GM12878 (cell line): Measurements from ENCODE around the gene COL4A1. TPM values are rescaled to one million over a fixed set of nuclear protein-coding genes. Genes with fewer than 3 reads are reported as not detected.

ENCODE experiments used
- ATAC-seq: fragments of 200-7000 bp; cut with Tn5 transposase; 3 replicates; pipeline ENCODE4 v1.9.1; 2020; ENCODE audit warnings: mild to moderate bottlenecking, moderate library complexity
- BruUV-seq: library from RNA; stranded (reverse); fragments of 400-500 nt; replicated peaks from 2 replicates; lab custom pipeline; 2021; lab: Mats Ljungman, UMichigan
- CTCF ChIA-PET: fragments of 300-600 bp; sonication (Branson Sonifier 250); formaldehyde crosslinking; extraction: SDS; loops from one replicate; lab custom pipeline; 2021; ENCODE audit warnings: inconsistent platforms; lab: Yijun Ruan, JAX
- POLR2A ChIA-PET: fragments of 350-600 bp; formaldehyde crosslinking; extraction: SDS; loops from one replicate; lab custom pipeline; 2021; ENCODE audit warnings: inconsistent platforms; lab: Charles Lee
- RAD21 ChIA-PET: fragments of 300-600 bp; sonication (Branson Sonifier 250); formaldehyde crosslinking; loops from one replicate; lab custom pipeline; 2023; ENCODE audit warnings: antibody characterized with exemption; ENCODE audit not compliant: unreplicated experiment; lab: Charles Lee
- SMC1A ChIA-PET: fragments of 300-600 bp; sonication (Branson Sonifier 250); formaldehyde crosslinking; loops from one replicate; lab custom pipeline; 2023; ENCODE audit not compliant: unreplicated experiment, uncharacterized antibody; lab: Charles Lee
- DNase-seq: peaks from one replicate; pipeline ENCODE4 v3.0.0-alpha.2; 2011; ENCODE audit warnings: low read depth, low spot score
- FAIRE-seq: peaks from 3 replicates; lab custom pipeline; 2011; peaks lifted over from hg19 to GRCh38; lab: Jason Lieb, UNC
- H2AFZ ChIP-seq: 2 replicates; pipeline ENCODE4 v1.6.0; 2011; ENCODE audit warnings: low read depth, low read length, control low read depth; ENCODE audit not compliant: control insufficient read depth
- H3K27ac ChIP-seq: 2 replicates; pipeline ENCODE4 v1.5.1; 2011; ENCODE audit warnings: control low read depth; ENCODE audit not compliant: control insufficient read depth, insufficient read depth
- H3K27me3 ChIP-seq, 2 experiments: replicated peaks in 1 of 2; 2 replicates each; pipeline versions ENCODE4 v1.6.0 to v1.6.1; 2011; ENCODE audit warnings: low read length in 1 of 2; ENCODE audit not compliant: control insufficient read depth in 2 of 2, insufficient read depth in 2 of 2
- H3K36me3 ChIP-seq, 2 experiments: 2 replicates each; pipeline ENCODE4 v1.5.1; 2011; ENCODE audit warnings: low read length in 1 of 2; ENCODE audit not compliant: control insufficient read depth in 2 of 2, insufficient read depth in 2 of 2
- H3K4me1 ChIP-seq: 2 replicates; pipeline ENCODE4 v1.6.1; 2011; ENCODE audit warnings: mild to moderate bottlenecking, low read length, moderate library complexity, mixed read lengths; ENCODE audit not compliant: control insufficient read depth, insufficient read depth
- H3K4me2 ChIP-seq: 2 replicates; pipeline ENCODE4 v1.6.0; 2011; ENCODE audit warnings: control low read depth; ENCODE audit not compliant: control insufficient read depth, insufficient read depth
- H3K4me3 ChIP-seq: fragments of 200-600 bp; sonication (generic); 2 replicates; pipeline ENCODE4 v1.5.1; 2016
- H3K79me2 ChIP-seq: 2 replicates; pipeline ENCODE4 v1.6.0; 2011; ENCODE audit warnings: low read length; ENCODE audit not compliant: control insufficient read depth, insufficient read depth
- H3K9ac ChIP-seq: 2 replicates; pipeline ENCODE4 v1.8.0; 2011; ENCODE audit warnings: low read length, control low read depth, mixed read lengths; ENCODE audit not compliant: control insufficient read depth, insufficient read depth
- H3K9me3 ChIP-seq: replicated peaks from 3 replicates; pipeline ENCODE4 v1.5.1; 2011; ENCODE audit warnings: mild to moderate bottlenecking, low read length; ENCODE audit not compliant: control insufficient read depth, insufficient read depth
- H4K20me1 ChIP-seq: 2 replicates; pipeline ENCODE4 v1.6.0; 2011; ENCODE audit not compliant: control insufficient read depth, insufficient read depth
- BCLAF1 ChIP-seq: fragments of 450-650 bp; IDR thresholded peaks from 2 replicates; pipeline ENCODE4 v1.6.1; 2017; ENCODE audit warnings: antibody characterized with exemption, mild to moderate bottlenecking, moderate library complexity
- CBX3 ChIP-seq: fragments of 200-600 bp; sonication (generic); IDR thresholded peaks from 2 replicates; pipeline ENCODE4 v1.6.1; 2016; ENCODE audit warnings: low read depth, borderline replicate concordance
- FOXM1 ChIP-seq: IDR thresholded peaks from 2 replicates; pipeline ENCODE4 v1.6.1; 2012; ENCODE audit warnings: low read depth, mild to moderate bottlenecking, inconsistent platforms, low read length, moderate library complexity
- GATAD2B ChIP-seq: fragments of 450-650 bp; conservative IDR thresholded peaks from 2 replicates; pipeline ENCODE4 v1.6.1; 2017; ENCODE audit warnings: low read depth, mild to moderate bottlenecking, moderate library complexity
- JUND ChIP-seq: IDR thresholded peaks from 2 replicates; pipeline ENCODE4 v1.6.1; 2012; ENCODE audit warnings: low read depth, mild to moderate bottlenecking, low read length, improper control_type of control experiment, moderate library complexity
- KLF5 ChIP-seq: fragments of 450-650 bp; IDR thresholded peaks from 2 replicates; pipeline ENCODE4 v1.6.1; 2014; ENCODE audit warnings: mild to moderate bottlenecking; ENCODE audit not compliant: partially characterized antibody
- NFYB ChIP-seq: IDR thresholded peaks from 2 replicates; pipeline ENCODE4 v1.6.1; 2011; ENCODE audit warnings: low read depth, mild to moderate bottlenecking, low read length, improper control_type of control experiment, moderate library complexity; ENCODE audit not compliant: insufficient read depth
- POLR2AphosphoS5 ChIP-seq: IDR thresholded peaks from 2 replicates; pipeline ENCODE4 v1.6.1; 2011; ENCODE audit warnings: mild to moderate bottlenecking, low read length, inconsistent platforms
- SMARCA5 ChIP-seq: fragments of 450-650 bp; IDR thresholded peaks from 2 replicates; pipeline ENCODE4 v1.6.1; 2017; ENCODE audit warnings: mild to moderate bottlenecking
- TBL1XR1 ChIP-seq: IDR thresholded peaks from 2 replicates; pipeline ENCODE4 v1.6.1; 2012; ENCODE audit warnings: low read depth, low read length, improper control_type of control experiment
- TCF3 ChIP-seq: IDR thresholded peaks from 2 replicates; pipeline ENCODE4 v1.6.1; 2012; ENCODE audit warnings: low read depth, mild to moderate bottlenecking, low read length, borderline replicate concordance; ENCODE audit not compliant: insufficient read depth
- ZBTB11 ChIP-seq: fragments of 450-650 bp; formaldehyde crosslinking; IDR thresholded peaks from 2 replicates; pipeline ENCODE4 v1.5.0; 2022; ENCODE audit warnings: mild to moderate bottlenecking, missing genetic modification characterization
- WGBS: methylation state at CpG from one replicate; pipeline ENCODE4 v1.1.6; 2016; ENCODE audit warnings: low lambda C conversion rate; ENCODE audit not compliant: insufficient replicate concordance, insufficient coverage; ENCODE audit errors: missing lambda C conversion rate; 5-methylcytosine and 5-hydroxymethylcytosine counted together
- in situ Hi-C: fragments of 300-500 bp; cut with MboI; formaldehyde crosslinking; loops from 9 replicates; pipeline ENCODE4 v1.14.3; 2018; ENCODE audit warnings: mixed read lengths
- intact Hi-C: fragments of 100-400 bp; cut with micrococcal nuclease; formaldehyde crosslinking; loops from one replicate; pipeline ENCODE4 v1.14.2; 2022; ENCODE audit not compliant: unreplicated experiment
- polyA plus RNA-seq, 11 experiments: library from polyadenylated mRNA; depleted of rRNA in 4 of 11; unstranded in 6 of 11; stranded (reverse) in 5 of 11; fragments of >200 nt; fragmentation: Nextera tagmentation in 4 of 11; fragmentation: Illumina TruSeq in 1 of 11; extraction: Ambion mirVana in 4 of 11; extraction: Trizol in 1 of 11; gene quantifications; 1 replicate in 1 of 11; 2 replicates in 10 of 11; pipeline versions ENCODE4 v1.2.1 to v1.2.3, GENCODE V29; 2011 to 2016; ENCODE audit warnings: inconsistent platforms in 2 of 11, missing spikeins in 2 of 11, low read depth in 1 of 11
- total RNA-seq, 4 experiments: library from RNA; depleted of rRNA in 3 of 4; stranded (reverse); fragments of >200 nt in 3 of 4; fragmentation: Illumina TruSeq in 1 of 4; extraction: Trizol in 1 of 4; gene quantifications; 2 replicates each; pipeline versions ENCODE4 v1.2.1 to v1.2.3, GENCODE V29; 2013 to 2021
- TF ChIP-seq, protein P1 (sequence below): fragments of 450-650 bp; IDR thresholded peaks from 2 replicates; pipeline ENCODE4 v1.6.1; 2017; ENCODE audit warnings: mild to moderate bottlenecking, low read depth, inconsistent platforms; ENCODE audit not compliant: poor library complexity, severe bottlenecking
- TF ChIP-seq, protein P2 (sequence below): IDR thresholded peaks from 2 replicates; pipeline ENCODE4 v1.6.1; 2011; ENCODE audit warnings: borderline replicate concordance, low read depth, mild to moderate bottlenecking, moderate library complexity, low read length; ENCODE audit not compliant: insufficient read depth, poor library complexity, severe bottlenecking

The COL4A1 gene
- total and polyA plus RNA-seq, 10 of the 15 experiments (the other 5 are each of a cell fraction or from before 2014, with no cell fraction given): 0.07 to 0.31 (median 0.13) TPM; not detected in 6

GRCh38 chr13:110134801-110135200 is 172.2 kb downstream of the COL4A1 start:
- Histone ChIP-seq H3K36me3 (no peaks in the 10 kb centered on the region), H3K27ac (no peak overlapping the region), H3K9ac (no peak overlapping the region), H3K27me3 (no peaks in the 10 kb centered on the region), H3K4me1 (peaks cover 9% of the 10 kb centered on the region; the same call in 1 of the 2 replicates), H3K9me3 (no peaks in the 10 kb centered on the region), H3K79me2 (no peaks in the 10 kb centered on the region), H3K4me2 (no peak overlapping the region), H3K4me3 (no peak overlapping the region), H4K20me1 (0 out of 2 replicates have a peak, but pooled peaks cover 2% of the 10 kb centered on the region), H2AFZ (no peak overlapping the region)
- ChIA-PET SMC1A (interaction anchor here (0.8 to 5.8 kb wide), 3 partner anchors 12 to 1173 kb away, joined by 3 to 51 read pairs (median 3); no protein-coding TSS in a partner anchor), POLR2A (no interaction called here), RAD21 (interaction anchor here (1.1 to 3.1 kb wide), 2 partner anchors 11 to 13 kb away, joined by 3 to 17 read pairs; no protein-coding TSS in a partner anchor), CTCF (interaction anchor here (1.1 to 3.4 kb wide), 2 partner anchors 15 to 19 kb away, joined by 3 to 26 read pairs; no protein-coding TSS in a partner anchor)
- no TSS peak for BruUV-seq
- no peak for FAIRE-seq
- WGBS: 52% methylated on average over 8 of the region's 8 CpGs
- no peak for ATAC-seq
- no peak for DNase-seq
- in situ Hi-C loops (no loop called here), intact Hi-C loops (loop anchor here (5.0 to 10.0 kb wide), 2 partner anchors 430 to 972 kb away; partner anchors contain the start of gene RAB20)
- TF ChIP-seq SMARCA5 (no peak), KLF5 (no peak), JUND (no peak), POLR2AphosphoS5 (no peak), FOXM1 (no peak), CBX3 (no peak), TCF3 (no peak), GATAD2B (no peak), BCLAF1 (no peak), NFYB (no peak), TBL1XR1 (no peak), ZBTB11 (no peak)
- TF ChIP-seq, protein P1, sequence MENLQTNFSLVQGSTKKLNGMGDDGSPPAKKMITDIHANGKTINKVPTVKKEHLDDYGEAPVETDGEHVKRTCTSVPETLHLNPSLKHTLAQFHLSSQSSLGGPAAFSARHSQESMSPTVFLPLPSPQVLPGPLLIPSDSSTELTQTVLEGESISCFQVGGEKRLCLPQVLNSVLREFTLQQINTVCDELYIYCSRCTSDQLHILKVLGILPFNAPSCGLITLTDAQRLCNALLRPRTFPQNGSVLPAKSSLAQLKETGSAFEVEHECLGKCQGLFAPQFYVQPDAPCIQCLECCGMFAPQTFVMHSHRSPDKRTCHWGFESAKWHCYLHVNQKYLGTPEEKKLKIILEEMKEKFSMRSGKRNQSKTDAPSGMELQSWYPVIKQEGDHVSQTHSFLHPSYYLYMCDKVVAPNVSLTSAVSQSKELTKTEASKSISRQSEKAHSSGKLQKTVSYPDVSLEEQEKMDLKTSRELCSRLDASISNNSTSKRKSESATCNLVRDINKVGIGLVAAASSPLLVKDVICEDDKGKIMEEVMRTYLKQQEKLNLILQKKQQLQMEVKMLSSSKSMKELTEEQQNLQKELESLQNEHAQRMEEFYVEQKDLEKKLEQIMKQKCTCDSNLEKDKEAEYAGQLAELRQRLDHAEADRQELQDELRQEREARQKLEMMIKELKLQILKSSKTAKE: no peak
- TF ChIP-seq, protein P2, sequence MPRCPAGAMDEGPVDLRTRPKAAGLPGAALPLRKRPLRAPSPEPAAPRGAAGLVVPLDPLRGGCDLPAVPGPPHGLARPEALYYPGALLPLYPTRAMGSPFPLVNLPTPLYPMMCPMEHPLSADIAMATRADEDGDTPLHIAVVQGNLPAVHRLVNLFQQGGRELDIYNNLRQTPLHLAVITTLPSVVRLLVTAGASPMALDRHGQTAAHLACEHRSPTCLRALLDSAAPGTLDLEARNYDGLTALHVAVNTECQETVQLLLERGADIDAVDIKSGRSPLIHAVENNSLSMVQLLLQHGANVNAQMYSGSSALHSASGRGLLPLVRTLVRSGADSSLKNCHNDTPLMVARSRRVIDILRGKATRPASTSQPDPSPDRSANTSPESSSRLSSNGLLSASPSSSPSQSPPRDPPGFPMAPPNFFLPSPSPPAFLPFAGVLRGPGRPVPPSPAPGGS: no peak
